HUDEP-2 (cell line): ENCODE data around the gene STOX1.
"Not testable (repeated sequence)": the region's sequence is repeated elsewhere in the genome, so short reads cannot be mapped to it uniquely, and the experiment has no call there.

Experiments
- DNase-seq, 76 experiments: peaks; one replicate each; lab custom pipeline; 2025; ENCODE audit not compliant: unreplicated experiment in 76 of 76; lab: John Stamatoyannopoulos, UW

The STOX1 gene

GRCh38 chr10:68826764-68827591 is at the start of gene STOX1:
TSS of gene STOX1 (plus strand) at chr10:68827531. CDS start at chr10:68827624, 93 bp downstream.
- DNase-seq = peak in 48 of 76 experiments; percentile 1 to 68 (median 32)

- DNase-seq = no peak
Observed at GRCh38 chr10:68781613-68782574, 45.4 kb upstream of the STOX1 start.

GRCh38 chr10:68784476-68784875 is 42.9 kb upstream of the STOX1 start:
- DNase-seq = no peak

- no peak for DNase-seq
Observed at GRCh38 chr10:68787813-68788212, 39.5 kb upstream of the STOX1 start.

- no peak for DNase-seq
Observed at GRCh38 chr10:68790476-68790875, 36.9 kb upstream of the STOX1 start.

- DNase-seq = no peak
Observed at GRCh38 chr10:68792115-68792514, 35.2 kb upstream of the STOX1 start.

GRCh38 chr10:68795886-68796532 is 31.3 kb upstream of the STOX1 start:
- DNase-seq = no peak

- no peak for DNase-seq
Observed at GRCh38 chr10:68796605-68797004, 30.7 kb upstream of the STOX1 start.

GRCh38 chr10:68800211-68800610 is 27.1 kb upstream of the STOX1 start:
- no peak for DNase-seq

GRCh38 chr10:68804692-68805091 is 22.6 kb upstream of the STOX1 start:
- DNase-seq = no peak

- not testable (repeated sequence) for DNase-seq
Observed at GRCh38 chr10:68810830-68811229, 16.5 kb upstream of the STOX1 start.

GRCh38 chr10:68811314-68812009 is 15.9 kb upstream of the STOX1 start:
- DNase-seq = peak in 38 of 76 experiments; percentile 4 to 48 (median 22)

GRCh38 chr10:68812420-68812819 is 14.9 kb upstream of the STOX1 start:
- no peak for DNase-seq

- no peak for DNase-seq
Observed at GRCh38 chr10:68813559-68813958, 13.8 kb upstream of the STOX1 start.

- no peak for DNase-seq
Observed at GRCh38 chr10:68816796-68817412, 10.4 kb upstream of the STOX1 start.

GRCh38 chr10:68820359-68820758 is 7.0 kb upstream of the STOX1 start:
- not testable (repeated sequence) for DNase-seq

- DNase-seq = not testable (repeated sequence)
Observed at GRCh38 chr10:68822626-68823025, 4.7 kb upstream of the STOX1 start.

- DNase-seq = not testable (repeated sequence)
Observed at GRCh38 chr10:68827592-68827959, 245 bp downstream of the STOX1 start.

GRCh38 chr10:68828083-68828601 is 811 bp downstream of the STOX1 start:
- not testable (repeated sequence) for DNase-seq

GRCh38 chr10:68828833-68829232 is 1.5 kb downstream of the STOX1 start:
- no peak for DNase-seq
